Hematopoietic multipotent progenitor cell treated with erythropoietin and hydrocortisone succinate and interleukin-3 and kit ligand, for 8 days (in vitro differentiated cells): Measurements from ENCODE around the gene MLLT10.

Experiments
- DNase-seq: peaks from one replicate; pipeline ENCODE4 v3.0.0-alpha.2; 2015

MLLT10 gene

GRCh38 chr10:21501731-21502347, 32.2 kb upstream of the MLLT10 start:
- DNase-seq, result no peak

- DNase-seq, result no peak
Measured at GRCh38 chr10:21502348-21502740, 31.7 kb upstream of the MLLT10 start.

GRCh38 chr10:21503542-21503941, 30.5 kb upstream of the MLLT10 start:
- no peak for DNase-seq

GRCh38 chr10:21505711-21506278, 28.2 kb upstream of the MLLT10 start:
- no peak for DNase-seq

GRCh38 chr10:21506351-21506750, 27.7 kb upstream of the MLLT10 start:
- no peak for DNase-seq

GRCh38 chr10:21507150-21507549, 26.9 kb upstream of the MLLT10 start:
- no peak for DNase-seq

GRCh38 chr10:21508706-21509331, 25.2 kb upstream of the MLLT10 start:
- DNase-seq, result no peak

GRCh38 chr10:21509341-21510240, 24.4 kb upstream of the MLLT10 start:
- no peak for DNase-seq

- no peak for DNase-seq
Measured at GRCh38 chr10:21510241-21511094, 23.6 kb upstream of the MLLT10 start.

GRCh38 chr10:21511095-21511570, 22.9 kb upstream of the MLLT10 start:
- no peak for DNase-seq

- no peak for DNase-seq
Measured at GRCh38 chr10:21511946-21512572, 22.0 kb upstream of the MLLT10 start.

GRCh38 chr10:21512573-21513404, 21.2 kb upstream of the MLLT10 start:
- DNase-seq, result no peak

- DNase-seq, result no peak
Measured at GRCh38 chr10:21513405-21513788, 20.6 kb upstream of the MLLT10 start.

GRCh38 chr10:21514129-21514817, 19.8 kb upstream of the MLLT10 start:
- no peak for DNase-seq

GRCh38 chr10:21514818-21515351, 19.1 kb upstream of the MLLT10 start:
- DNase-seq, result no peak

- no peak for DNase-seq
Measured at GRCh38 chr10:21515361-21516241, 18.4 kb upstream of the MLLT10 start.

- DNase-seq, result peak; percentile 33
Measured at GRCh38 chr10:21516242-21517131, 17.5 kb upstream of the MLLT10 start.
